ENCODE measurements around the gene RGPD6.
"Not testable (repeated sequence)": the region's sequence is repeated elsewhere in the genome, so short reads cannot be mapped to it uniquely, and the experiment has no call there.

- not testable (repeated sequence) for TF ChIP-seq POLR2A (IDR thresholded peaks at IDR 0.05; ENCODE audit: extremely low read depth, insufficient read length); CTCF (IDR thresholded peaks at IDR 0.05; ENCODE audit: low read depth, low read length); MYC (IDR thresholded peaks at IDR 0.05; ENCODE audit: low read depth, low read length)
Measured at GRCh38 chr2:110468921-110469320, 108.1 kb downstream of the RGPD6 start.

Data from NB4 (cell line).